GM21737 (cell line): ENCODE results near the gene PPP1R2C.

Experiments
- ATAC-seq: cut with Tn5 transposase; IDR thresholded peaks from one replicate; pipeline ENCODE4 v1.9.1; 2021; ENCODE audit warnings: mild to moderate bottlenecking, moderate library complexity; ENCODE audit not compliant: unreplicated experiment

The PPP1R2C gene

GRCh38 chrX:42778096-42778495 lies at the start of gene PPP1R2C:
TSS of gene PPP1R2C (minus strand) at chrX:42778163. CDS start at chrX:42778079, 84 bp downstream.
- no peak for ATAC-seq

- ATAC-seq = no peak
Observed at GRCh38 chrX:42825201-42825600, 47.2 kb upstream of the PPP1R2C start.

- ATAC-seq = no peak
Observed at GRCh38 chrX:42824541-42824940, 46.6 kb upstream of the PPP1R2C start.

GRCh38 chrX:42823443-42823842 lies 45.5 kb upstream of the PPP1R2C start:
- no peak for ATAC-seq

GRCh38 chrX:42821803-42822443 lies 44.0 kb upstream of the PPP1R2C start:
- ATAC-seq = no peak

GRCh38 chrX:42818151-42818921 lies 40.4 kb upstream of the PPP1R2C start:
- ATAC-seq = no peak

GRCh38 chrX:42809569-42809968 lies 31.6 kb upstream of the PPP1R2C start:
- ATAC-seq = no peak

- no peak for ATAC-seq
Observed at GRCh38 chrX:42807393-42807792, 29.4 kb upstream of the PPP1R2C start.

GRCh38 chrX:42804524-42804923 lies 26.6 kb upstream of the PPP1R2C start:
- no peak for ATAC-seq

GRCh38 chrX:42803320-42803719 lies 25.4 kb upstream of the PPP1R2C start:
- no peak for ATAC-seq

GRCh38 chrX:42797651-42798269 lies 19.8 kb upstream of the PPP1R2C start:
- ATAC-seq = no peak

GRCh38 chrX:42783451-42783850 lies 5.5 kb upstream of the PPP1R2C start:
- ATAC-seq = no peak

- ATAC-seq = no peak
Observed at GRCh38 chrX:42776195-42776594, 1.8 kb downstream of the PPP1R2C start.

GRCh38 chrX:42772874-42773273 lies 5.1 kb downstream of the PPP1R2C start:
- ATAC-seq = no peak

GRCh38 chrX:42771506-42772335 lies 6.2 kb downstream of the PPP1R2C start:
- no peak for ATAC-seq

GRCh38 chrX:42770566-42770965 lies 7.4 kb downstream of the PPP1R2C start:
- ATAC-seq = no peak

GRCh38 chrX:42759881-42760280 lies 18.1 kb downstream of the PPP1R2C start:
- no peak for ATAC-seq

GRCh38 chrX:42755815-42756214 lies 22.1 kb downstream of the PPP1R2C start:
- no peak for ATAC-seq

- no peak for ATAC-seq
Observed at GRCh38 chrX:42754603-42755002, 23.4 kb downstream of the PPP1R2C start.

GRCh38 chrX:42754115-42754514 lies 23.8 kb downstream of the PPP1R2C start:
- no peak for ATAC-seq

- no peak for ATAC-seq
Observed at GRCh38 chrX:42752730-42753129, 25.2 kb downstream of the PPP1R2C start.
